H1 (cell line): Measurements from ENCODE around the gene ATP5F1E.

Source experiments
- EZH2 ChIP-seq: fragments of 200-600 bp; sonication (generic); IDR thresholded peaks from 2 replicates; pipeline ENCODE4 v1.7.1; 2012; ENCODE audit warnings: low read depth, mild to moderate bottlenecking, moderate library complexity, low read length, inconsistent platforms; ENCODE audit not compliant: severe bottlenecking
- RAD21 ChIP-seq, 2 experiments: IDR thresholded peaks in 1 of 2; conservative IDR thresholded peaks in 1 of 2; 2 replicates each; pipeline ENCODE4 v1.6.1; 2011; ENCODE audit warnings: low read depth in 2 of 2, low read length in 2 of 2, improper control_type of control experiment in 1 of 2, inconsistent platforms in 1 of 2, mild to moderate bottlenecking in 1 of 2, moderate library complexity in 1 of 2
- RBBP5 ChIP-seq: IDR thresholded peaks from 2 replicates; pipeline ENCODE4 v1.7.1; 2012; ENCODE audit warnings: low read depth, mild to moderate bottlenecking, inconsistent platforms, low read length, moderate library complexity, borderline replicate concordance
- RXRA ChIP-seq: IDR thresholded peaks from 2 replicates; pipeline ENCODE4 v1.6.1; 2011; ENCODE audit warnings: low read depth, mild to moderate bottlenecking, low read length, moderate library complexity; ENCODE audit not compliant: insufficient read depth
- TF ChIP-seq, protein P1 (sequence below), 3 experiments: IDR thresholded peaks; 1 replicate in 2 of 3; 2 replicates in 1 of 3; pipeline versions ENCODE4 v1.5.1 to v1.6.1; 2011; ENCODE audit warnings: low read length in 3 of 3, mild to moderate bottlenecking in 3 of 3, inconsistent platforms in 2 of 3, low read depth in 1 of 3, moderate library complexity in 1 of 3; ENCODE audit not compliant: insufficient read depth in 1 of 3; ENCODE audit errors: control extremely low read depth in 1 of 3

DNA sequence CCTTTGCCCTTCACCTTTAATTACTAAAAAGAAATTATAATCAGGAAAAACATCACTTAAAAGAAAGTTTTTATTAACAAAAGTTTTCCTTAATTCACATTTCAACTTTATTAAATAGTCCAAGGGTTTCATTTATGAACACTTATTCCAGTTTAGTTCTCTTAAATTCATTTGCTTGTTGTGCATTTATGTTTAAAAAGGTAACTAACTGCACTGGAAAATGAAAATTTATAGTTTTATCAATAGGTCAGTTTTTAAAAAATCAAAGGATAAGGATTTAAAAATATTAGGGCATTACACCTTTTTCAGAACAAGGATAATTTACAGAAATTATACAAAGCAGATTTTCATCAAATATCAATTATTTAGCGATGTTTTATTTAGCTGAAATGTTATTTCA, 958 bp upstream of the ATP5F1E start:
- TF ChIP-seq RBBP5 (no peak), RXRA (no peak), RAD21 (IDR thresholded peaks at IDR 0.05 in 1 of 2, conservative IDR thresholded peaks at IDR 0.05 in 1 of 2; ENCODE audit: low read depth in 2 of 2, low read length in 2 of 2) (no peak), EZH2 (no peak)
- TF ChIP-seq, protein P1, sequence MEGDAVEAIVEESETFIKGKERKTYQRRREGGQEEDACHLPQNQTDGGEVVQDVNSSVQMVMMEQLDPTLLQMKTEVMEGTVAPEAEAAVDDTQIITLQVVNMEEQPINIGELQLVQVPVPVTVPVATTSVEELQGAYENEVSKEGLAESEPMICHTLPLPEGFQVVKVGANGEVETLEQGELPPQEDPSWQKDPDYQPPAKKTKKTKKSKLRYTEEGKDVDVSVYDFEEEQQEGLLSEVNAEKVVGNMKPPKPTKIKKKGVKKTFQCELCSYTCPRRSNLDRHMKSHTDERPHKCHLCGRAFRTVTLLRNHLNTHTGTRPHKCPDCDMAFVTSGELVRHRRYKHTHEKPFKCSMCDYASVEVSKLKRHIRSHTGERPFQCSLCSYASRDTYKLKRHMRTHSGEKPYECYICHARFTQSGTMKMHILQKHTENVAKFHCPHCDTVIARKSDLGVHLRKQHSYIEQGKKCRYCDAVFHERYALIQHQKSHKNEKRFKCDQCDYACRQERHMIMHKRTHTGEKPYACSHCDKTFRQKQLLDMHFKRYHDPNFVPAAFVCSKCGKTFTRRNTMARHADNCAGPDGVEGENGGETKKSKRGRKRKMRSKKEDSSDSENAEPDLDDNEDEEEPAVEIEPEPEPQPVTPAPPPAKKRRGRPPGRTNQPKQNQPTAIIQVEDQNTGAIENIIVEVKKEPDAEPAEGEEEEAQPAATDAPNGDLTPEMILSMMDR (IDR thresholded peaks at IDR 0.05; ENCODE audit: control extremely low read depth in 1 of 3, insufficient read depth in 1 of 3, low read depth in 1 of 3, low read length in 3 of 3) = no peak
